Activated effector memory CD4-positive, alpha-beta T cell treated with Interleukin-2 at 50 U/mL for 16 hours (primary cell): Measurements from ENCODE around the gene SOX6.

ENCODE experiments used
- DNase-seq: peaks from one replicate; pipeline ENCODE4 v3.0.0-alpha.2; 2020

SOX6 gene

GRCh38 chr11:15920856-15921629 lies 435.3 kb downstream of the SOX6 start:
- no peak for DNase-seq

GRCh38 chr11:15918674-15919073 lies 437.7 kb downstream of the SOX6 start:
- DNase-seq, result no peak

GRCh38 chr11:15918212-15918611 lies 438.1 kb downstream of the SOX6 start:
- no peak for DNase-seq
